HG03342 (cell line): ENCODE measurements around the gene MT1H.
"Not testable (repeated sequence)": the region's sequence is repeated elsewhere in the genome, so short reads cannot be mapped to it uniquely, and the experiment has no call there.

Experiments
- ATAC-seq: cut with Tn5 transposase; IDR thresholded peaks from one replicate; pipeline ENCODE4 v1.9.1; 2021; ENCODE audit warnings: mild to moderate bottlenecking, moderate library complexity; ENCODE audit not compliant: unreplicated experiment

Gene MT1H

DNA sequence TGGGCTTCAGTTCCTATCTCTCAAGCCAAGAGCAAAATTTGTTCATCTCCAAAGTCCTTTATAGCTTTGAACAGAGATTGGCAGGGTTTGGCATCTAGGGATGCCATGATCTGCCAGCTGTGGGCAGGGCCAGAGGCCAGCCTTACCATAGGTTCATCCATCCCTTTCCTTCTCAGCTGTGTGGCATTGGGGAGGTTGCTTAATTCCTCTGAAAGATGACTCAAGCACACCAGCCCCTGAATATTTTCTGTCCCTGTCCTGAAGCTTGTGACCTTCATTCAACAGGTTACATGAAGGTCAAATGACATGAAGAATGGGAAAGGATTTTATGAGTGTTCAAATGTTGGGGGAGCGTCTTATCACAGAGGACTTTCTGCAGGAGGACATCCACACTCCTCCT lies 5.1 kb upstream of the MT1H start:
- ATAC-seq, result no peak

DNA sequence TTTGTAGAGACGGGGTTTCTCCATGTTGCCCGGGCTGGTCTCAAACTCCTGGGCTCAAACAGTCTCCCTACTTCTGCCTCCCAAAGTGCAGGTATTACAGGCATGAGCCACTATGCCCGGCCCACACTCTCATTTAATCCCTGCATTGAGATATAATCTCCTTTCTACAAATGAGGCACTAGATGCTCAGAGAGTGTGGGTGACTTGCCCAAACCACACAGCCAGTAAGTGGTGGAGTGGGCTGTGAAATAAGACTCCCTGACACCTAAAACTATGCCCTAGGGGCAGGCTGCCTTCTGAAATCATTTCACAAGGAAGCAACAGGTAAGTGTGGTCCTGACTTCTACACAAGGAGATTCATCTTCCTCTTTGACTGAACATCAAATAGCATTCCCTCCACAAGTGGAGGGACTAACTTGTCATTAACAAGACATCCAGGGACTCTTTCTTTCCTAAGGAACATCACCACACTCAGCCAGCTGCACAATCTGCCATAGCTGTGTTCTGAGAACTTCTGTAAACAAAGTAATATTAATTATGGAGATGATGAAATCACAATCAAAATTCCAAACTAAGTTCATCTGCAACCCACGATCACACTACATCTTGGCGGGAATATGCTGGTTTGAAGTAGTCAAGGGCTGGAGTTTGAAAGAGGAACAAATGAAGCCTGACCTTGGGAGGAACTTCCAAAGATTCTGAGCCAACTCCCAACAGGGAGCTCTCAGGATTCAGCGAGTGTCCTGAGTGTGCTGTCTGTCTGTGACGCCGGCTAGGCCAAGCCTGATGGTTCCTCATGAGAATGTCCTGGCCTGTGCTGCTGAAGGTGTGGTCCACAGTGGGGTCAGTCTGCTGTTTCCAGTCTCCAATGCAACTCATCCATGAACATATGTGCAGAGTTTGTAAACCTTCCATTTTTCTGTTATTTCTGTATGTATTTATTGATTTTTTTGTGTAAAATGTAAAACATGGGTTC lies 4.0 kb upstream of the MT1H start:
- ATAC-seq, result not testable (repeated sequence)

DNA sequence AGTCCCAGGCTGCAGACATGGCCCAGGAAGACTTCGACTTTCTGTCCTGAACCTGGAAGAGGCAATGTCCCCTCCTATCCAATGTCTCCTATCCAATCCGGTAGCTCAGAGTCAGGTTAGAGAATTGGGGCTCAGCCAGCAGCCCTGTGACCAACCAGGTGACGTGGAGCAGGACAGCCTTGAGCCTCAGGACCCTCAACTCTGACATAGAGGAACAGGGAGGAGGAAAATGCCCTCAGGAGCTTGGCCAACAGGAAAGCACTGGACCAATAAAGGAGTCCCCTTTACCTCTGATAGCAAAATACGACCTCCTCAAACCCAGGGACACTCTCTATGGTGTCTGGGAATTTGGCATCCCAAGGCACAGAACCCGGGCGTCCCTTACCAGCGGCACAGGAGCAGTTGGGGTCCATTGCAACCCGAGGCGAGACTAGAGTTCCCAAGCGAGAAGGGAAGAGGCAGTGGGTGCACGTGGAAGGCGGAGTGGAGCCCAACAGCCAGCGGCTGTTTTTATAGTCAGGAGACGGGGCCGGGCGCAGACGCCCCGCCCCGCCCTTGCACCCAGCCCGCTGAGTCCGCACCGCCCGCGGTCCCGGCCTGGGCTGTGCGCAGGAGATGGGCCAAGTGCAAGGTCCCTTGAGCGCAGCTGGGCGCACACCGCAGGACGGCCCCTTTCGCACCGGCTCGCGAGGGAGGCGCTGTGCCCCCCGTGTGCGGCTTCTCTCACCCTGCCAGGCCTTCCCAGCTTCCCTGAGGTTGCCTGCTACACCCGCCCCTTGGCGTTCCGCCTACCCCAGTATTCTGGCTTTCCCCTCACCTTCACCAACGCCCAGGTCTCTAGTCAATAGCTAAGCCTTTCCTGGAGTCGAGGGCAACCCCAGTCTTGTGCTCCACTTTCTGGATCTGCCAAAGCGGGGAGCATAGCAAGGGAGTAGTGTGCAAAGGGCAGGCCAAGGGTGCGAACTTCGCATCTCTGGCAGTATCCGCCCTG lies 1.7 kb upstream of the MT1H start, which contains the start of gene MT1G:
MT1G (minus strand) TSS at position 485 of the 991 bp plus-strand sequence; CDS start at position 413, 72 bp downstream.
- ATAC-seq, result no peak

DNA sequence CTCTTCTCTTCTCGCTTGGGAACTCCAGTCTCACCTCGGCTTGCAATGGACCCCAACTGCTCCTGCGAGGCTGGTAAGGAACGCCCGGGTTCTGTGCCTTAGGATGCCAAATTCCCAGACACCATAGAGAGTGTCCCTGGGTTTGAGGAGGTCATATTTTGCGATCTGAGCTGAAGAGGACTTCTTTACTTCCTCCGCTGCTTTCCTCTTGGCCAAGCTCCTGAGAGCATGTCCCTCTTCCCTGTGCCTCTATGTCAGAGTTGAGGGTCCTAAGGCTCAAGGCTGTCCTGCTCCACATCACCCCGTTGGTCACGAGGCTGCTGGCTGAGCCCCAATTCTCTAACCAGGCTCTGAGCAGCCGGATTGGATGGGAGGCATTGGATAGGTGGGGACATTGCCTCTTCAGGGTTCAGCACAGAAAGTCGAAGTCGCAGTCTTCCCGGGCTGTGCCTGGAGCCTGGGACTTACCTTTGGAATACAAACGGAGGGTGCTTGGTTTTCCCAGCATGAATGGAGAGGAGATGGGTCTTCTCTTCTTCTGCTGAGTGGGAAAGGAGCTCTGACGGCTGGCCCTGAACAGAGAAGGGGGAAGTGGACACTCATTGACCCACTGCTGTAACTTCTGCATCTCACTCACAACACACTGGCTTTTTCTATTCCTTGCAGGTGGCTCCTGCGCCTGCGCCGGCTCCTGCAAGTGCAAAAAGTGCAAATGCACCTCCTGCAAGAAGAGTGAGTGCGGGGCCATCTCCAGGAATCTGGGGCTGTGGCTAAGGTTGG lies 416 bp downstream of the MT1H start:
- ATAC-seq, result no peak

DNA sequence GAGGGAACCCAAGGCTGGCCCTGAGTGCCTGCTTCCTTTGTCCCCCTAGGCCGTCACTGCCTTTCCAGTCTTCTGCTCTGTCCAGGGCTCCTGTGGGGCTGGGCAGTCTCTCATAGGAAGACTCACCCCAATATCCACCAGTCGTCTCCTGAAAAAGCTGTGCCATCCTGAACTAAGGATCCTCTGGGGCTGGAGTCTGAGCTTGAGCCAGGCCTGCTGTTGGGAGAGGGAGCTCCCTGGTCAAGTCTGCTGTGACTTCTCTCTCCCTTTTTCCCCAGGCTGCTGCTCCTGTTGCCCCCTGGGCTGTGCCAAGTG lies 963 bp downstream of the MT1H start:
- no peak for ATAC-seq

DNA sequence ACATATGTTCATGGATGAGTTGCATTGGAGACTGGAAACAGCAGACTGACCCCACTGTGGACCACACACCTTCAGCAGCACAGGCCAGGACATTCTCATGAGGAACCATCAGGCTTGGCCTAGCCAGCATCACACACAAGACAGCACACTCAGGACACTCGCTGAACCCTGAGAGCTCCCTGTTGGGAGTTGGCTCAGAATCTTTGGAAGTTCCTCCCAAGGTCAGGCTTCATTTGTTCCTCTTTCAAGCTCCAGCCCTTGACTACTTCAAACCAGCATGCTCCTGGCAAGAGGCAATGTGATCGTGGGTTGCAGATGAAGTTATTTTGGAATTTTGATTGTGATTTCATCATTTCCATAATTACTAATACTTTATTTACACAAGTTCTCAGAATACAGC lies 2.1 kb downstream of the MT1H start:
- ATAC-seq, result not testable (repeated sequence)

DNA sequence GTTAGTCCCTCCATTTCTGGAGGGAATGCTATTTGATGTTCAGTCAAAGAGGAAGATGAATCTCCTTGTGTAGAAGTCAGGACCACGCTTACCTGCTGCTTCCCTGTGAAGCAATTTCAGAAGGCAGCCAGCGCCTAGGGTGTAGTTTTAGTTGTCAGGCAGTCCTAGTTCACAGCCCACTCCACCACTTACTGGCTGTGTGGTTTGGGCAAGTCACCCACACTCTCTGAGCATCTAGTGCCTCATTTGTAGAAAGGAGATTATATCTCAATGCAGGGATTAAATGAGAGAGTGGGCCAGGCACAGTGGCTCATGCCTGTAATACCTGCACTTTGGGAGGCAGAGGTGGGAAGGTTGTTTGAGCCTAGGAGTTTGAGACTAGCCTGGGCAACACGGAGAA lies 2.6 kb downstream of the MT1H start:
- ATAC-seq, result not testable (repeated sequence)

DNA sequence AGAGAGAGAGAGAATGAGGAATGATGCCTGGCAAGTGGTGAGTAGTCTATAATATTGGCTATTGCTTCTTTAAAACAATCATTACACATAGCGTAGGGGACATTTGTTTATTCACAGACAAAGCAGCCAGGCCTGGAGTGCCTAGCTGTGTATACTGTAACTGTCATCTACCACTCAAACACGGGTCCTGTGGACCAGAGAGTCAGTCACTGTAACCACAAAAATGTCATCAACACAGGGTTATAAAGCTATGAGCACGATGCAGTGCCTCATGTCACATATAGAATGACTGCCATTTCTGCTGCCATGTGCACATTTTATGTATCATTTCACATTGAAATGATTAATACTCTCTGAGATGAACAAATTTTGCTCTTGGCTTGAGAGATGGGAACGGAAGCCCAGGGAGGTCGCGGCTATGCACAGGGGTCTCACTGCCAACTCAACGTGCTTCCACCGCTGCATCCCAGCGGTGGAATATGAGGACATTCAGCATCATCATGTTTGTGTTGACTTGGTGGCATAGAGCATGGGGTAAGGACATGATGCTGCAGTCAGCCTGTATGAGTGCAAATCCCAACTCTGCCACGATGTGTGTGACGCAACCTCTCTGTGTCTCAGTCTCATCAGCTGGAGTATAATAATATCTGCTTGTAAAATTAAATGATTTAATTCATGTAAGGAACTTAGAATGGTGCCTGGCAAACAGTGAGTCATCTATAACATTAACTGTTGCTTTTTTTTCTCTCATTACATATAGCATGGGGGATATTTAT lies 3.3 kb downstream of the MT1H start:
- no peak for ATAC-seq

DNA sequence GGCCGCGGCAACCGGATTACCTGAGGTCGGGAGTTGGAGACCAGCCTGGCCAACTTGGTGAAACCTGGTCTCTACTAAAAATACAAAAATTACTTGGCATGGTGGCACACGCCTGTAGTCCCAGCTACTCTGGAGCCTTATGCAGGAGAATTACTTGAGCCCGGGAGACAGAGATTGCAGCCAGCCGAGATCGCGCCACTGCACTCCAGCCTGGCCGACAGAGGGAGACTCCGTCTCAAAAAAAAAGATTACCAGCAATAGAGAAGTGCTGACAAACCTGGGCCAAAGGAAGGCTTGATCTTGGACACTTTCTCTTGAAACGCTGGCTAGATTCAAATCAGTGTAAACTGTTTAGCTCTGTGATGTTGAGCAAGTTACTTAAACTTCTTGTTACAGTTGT lies 4.3 kb downstream of the MT1H start:
- ATAC-seq, result no peak

DNA sequence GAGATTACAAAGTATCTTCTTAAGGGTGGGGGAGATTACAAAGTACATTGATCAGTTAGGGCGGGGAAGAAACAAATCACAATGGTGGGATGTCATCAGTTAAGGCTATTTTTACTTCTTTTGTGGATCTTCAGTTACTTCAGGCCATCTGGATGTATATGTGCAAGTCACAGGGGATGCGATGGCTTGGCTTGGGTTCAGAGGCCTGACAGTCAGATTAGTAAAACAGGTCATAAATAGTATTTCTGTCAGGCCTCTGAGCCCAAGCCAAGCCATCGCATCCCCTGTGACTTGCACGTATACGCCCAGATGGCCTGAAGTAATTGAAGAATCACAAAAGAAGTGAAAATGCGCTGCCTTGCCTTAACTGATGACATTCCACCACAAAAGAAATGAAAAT lies 5.0 kb downstream of the MT1H start:
- not testable (repeated sequence) for ATAC-seq

DNA sequence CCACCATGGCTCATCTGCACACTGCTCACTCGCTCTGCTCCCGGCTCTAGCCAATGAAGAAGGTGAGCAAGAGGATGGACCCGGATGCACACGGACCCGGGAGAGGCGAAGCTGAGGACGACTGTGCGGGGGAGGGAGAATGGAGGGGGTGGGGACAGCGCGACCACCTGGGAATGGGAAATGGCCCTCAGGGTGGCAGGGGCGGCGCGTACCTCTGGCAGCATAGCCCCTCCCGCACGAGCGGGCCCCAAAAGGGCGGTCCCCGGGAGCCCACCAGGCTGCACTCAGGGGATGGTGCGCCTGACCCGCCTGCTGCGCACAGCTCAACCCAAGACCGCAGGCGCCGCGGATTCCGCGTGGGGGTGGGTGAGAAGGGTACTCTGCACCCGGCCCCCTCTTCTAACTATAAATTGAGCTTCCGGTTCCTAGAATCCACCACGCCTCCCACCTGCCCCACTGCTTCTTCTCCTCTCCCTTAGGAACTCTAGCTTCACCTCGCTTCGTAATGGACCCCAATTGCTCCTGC lies 6.1 kb downstream of the MT1H start:
- no peak for ATAC-seq

DNA sequence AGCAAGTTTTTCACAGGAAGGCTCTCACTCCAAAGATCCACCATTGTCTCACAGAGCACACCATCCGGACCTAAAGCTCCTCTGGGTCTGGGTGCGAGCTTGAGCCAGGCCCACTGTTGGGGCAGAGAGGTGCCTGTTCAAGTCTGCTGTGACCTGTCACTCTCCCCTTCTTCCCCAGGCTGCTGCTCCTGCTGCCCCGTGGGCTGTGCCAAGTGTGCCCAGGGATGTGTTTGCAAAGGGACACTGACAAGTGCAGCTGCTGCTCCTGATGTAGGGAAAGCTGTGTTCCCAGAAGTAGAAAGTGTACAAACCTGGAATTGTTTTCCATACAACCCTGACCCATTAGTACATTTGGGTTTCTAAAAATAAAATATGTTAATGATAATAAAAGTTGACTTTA lies 7.9 kb downstream of the MT1H start:
- no peak for ATAC-seq

DNA sequence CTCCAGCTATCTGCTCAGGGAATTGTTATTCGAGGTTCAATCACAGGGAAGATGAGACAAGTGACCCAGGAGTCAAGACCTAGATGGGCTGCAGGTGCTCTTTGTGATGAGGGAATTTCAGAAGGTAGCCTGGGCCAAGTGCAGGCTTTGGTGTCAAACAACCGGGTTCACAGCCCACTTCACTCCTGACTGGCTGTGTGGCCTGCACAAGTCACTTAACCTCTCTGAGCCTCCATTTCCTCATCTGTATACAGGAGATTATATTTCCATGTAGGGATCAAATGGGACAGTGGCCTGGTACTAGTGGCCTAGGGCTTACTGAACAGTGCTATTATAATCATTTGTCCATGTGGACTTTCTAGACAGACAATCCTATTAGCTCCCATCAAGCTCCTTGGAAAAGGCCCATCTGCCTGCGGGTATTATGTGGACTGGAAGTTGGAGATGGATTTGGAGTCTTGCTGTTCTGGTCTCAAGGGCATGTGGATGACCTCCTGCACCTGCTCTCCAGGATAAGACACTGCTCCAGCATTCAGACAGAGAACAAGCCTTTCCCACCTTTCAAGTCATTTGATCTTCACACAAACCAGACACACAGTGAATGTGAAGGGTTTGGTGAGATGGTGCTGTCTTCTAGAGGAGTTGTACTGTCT lies 9.6 kb downstream of the MT1H start:
- ATAC-seq, result no peak

DNA sequence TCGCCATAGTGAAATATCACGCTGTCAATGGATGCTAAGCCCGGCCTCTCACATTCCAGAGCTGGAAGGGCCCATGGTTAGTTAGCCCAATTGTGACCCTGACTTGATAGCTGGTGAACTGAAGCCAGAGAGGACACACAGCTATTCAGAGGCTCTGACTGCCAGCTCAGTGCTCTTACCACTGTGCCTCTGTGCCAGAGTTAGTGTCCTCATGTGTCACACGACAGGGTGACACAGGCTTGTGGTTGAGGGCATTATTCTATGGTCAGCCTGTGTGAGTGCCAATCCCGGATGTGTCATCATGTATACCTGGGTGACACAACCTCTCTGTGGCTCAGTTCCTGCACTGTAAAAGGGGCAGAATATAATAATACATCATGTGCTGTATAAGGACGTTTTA lies 10.2 kb downstream of the MT1H start:
- ATAC-seq, result no peak

DNA sequence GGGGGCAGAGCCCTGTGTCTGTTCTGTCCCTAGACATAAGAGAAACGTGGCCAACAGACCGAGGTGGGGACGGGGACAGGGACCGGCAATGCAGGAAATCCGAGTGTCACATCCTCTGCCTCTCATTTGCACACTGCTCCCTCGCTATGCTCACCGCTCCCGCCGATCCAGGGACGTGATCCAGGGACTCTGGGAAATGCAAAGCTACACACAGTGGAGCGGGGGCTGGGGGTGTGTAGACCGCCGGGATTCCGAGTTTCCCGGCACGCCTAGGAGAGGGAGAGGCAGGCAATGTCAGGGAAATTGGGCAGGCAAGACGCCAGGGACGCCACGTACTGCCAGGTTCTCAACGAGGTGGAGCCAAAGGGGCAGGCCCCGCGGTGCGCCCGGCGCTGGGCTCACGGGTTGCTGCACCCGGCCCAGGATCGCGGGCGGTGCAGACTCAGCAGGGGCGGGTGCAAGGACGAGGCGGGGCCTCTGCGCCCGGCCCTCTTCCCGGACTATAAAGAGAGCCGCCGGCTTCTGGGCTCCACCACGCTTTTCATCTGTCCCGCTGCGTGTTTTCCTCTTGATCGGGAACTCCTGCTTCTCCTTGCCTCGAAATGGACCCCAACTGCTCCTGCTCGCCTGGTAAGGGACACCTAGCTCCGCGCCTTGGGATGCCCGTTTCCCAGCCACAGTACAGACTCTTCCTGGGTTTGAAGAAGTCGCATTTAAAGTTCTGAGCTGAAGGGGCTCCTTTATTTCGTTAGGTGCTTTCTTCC lies 12.5 kb downstream of the MT1H start, which contains the start of gene MT1X:
MT1X (plus strand) TSS at position 532 of the 764 bp plus-strand sequence; CDS start at position 603, 71 bp downstream.
- ATAC-seq, result peak; percentile 98

DNA sequence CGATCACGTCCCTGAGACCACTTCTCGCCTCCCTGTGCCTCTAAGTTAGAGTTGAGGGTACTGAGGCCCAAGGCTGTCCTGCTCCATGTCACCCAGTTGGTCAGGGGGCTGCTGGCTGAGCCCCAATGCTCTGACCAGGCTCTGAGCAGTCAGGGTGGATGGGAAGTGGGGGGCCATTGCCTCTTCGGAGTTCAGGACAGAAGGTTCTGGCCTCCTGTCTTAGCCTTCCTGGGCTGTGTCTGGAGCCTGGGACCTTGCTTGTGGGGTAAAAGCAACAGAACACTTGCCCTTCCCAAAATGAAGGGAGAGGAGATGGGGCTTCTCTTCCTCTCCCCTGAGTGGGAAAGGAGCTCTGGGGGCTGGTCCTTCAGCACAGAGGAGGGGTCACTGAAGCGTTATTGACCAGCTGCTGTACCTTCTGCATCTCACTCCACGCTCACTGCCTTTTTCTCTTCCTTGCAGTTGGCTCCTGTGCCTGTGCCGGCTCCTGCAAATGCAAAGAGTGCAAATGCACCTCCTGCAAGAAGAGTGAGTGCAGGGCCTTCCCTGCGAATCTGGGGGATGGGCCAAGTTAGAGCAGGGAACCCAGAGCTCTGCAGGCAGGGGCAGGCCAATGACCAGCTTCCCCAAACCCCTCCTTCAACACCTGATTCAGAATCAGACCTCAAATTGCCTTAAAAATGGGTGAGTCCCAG lies 13.2 kb downstream of the MT1H start:
- no peak for ATAC-seq

DNA sequence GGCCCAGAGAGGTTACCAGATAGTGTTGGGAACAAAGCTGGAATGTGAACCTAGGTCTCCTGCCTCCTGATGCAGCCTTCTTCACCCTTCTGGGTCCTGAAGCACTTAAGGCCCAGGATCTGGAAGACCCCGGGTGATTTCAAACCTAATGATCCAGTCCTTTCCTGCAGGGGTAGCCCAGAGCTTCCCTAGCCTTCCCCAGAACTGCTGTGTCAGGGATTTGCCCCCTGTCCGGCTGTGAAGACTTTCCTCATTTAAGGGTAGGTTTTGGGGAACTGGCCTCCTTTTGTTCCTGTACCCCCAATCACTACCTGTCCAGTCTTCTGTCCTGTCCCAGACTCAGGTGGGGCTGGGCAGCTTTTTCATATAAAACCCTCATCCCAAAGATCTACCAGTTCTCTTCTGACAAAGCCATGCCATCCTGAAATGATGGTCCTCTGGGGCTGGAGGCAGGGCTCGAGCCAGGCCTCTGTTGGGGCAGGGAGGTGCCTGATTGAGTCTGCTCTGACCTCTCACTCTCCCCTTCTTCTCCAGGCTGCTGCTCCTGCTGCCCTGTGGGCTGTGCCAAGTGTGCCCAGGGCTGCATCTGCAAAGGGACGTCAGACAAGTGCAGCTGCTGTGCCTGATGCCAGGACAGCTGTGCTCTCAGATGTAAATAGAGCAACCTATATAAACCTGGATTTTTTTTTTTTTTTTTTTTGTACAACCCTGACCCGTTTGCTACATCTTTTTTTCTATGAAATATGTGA lies 14.0 kb downstream of the MT1H start:
- no peak for ATAC-seq
